Stimulated activated CD4-positive, alpha-beta T cell treated with anti-CD3 and anti-CD28 coated beads, Interleukin-12 subunit alpha, Interleukin-12 subunit beta, amount 100 ng/mL, for 4 hours (primary cell): ENCODE results near the gene OVCH1.
"Not testable (repeated sequence)": the region's sequence is repeated elsewhere in the genome, so short reads cannot be mapped to it uniquely, and the experiment has no call there.

Source experiments
- DNase-seq: peaks from one replicate; pipeline ENCODE4 v3.0.0-alpha.2; 2020

OVCH1 gene

GRCh38 chr12:29486972-29487371, 10.5 kb downstream of the OVCH1 start:
- no peak for DNase-seq

DNA sequence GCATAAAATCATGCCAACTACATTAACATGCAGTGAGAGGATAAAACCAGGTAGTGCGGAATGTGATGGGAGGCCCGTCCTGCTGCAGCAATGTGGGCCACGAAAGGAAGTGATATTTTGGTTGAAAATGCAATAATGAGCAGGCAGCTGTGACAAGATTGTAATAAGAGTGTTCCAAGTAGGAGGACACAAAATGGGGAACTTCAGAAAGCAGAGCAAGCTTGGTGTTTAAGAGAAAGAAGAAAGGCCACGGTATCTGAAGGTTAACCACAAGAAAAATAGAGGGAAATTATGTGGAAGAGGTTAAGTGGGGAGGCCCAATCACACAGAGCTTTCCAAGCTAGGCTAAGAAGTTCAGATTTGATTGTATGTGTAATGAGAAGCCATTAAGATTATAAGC, 34.3 kb downstream of the OVCH1 start:
- no peak for DNase-seq

DNA sequence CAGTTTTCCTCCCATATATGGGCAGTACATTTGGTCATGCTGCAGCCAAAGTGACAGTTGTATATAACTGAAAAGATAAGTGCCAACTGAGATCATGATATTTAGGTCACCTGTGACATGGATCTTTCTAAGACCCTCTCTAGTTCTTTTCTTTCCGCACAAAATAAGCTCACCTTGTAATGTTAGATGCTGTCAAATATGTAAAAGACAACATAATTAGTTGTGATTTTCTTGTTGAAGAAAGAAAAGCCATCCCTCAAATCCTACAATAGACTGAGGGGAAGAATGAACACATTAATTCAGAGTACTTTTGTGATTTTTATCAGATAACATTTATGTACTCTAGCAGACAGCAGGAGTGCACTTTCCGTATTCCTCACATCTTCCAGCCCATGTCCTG, 37.4 kb downstream of the OVCH1 start:
- DNase-seq = no peak

DNA sequence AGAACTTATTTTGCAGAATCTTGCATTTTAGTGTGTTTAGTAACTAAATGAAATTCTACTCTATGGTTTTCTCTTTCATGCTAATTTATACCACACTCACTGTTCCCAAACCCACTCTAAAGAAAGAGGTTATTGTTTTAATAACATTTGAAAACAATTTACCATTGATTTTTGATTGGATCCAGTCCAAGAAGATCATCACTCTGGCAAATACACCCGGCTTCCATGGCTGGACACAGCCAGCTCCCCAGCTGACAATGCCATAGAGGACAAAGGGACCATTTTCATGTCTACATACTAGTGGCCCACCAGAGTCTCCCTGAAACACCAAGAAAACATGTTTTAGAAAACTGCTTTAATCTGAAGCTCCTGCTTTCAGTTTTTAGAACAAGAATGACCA, 42.4 kb downstream of the OVCH1 start:
- DNase-seq = no peak

GRCh38 chr12:29451888-29452287, 45.6 kb downstream of the OVCH1 start:
- DNase-seq = no peak

DNA sequence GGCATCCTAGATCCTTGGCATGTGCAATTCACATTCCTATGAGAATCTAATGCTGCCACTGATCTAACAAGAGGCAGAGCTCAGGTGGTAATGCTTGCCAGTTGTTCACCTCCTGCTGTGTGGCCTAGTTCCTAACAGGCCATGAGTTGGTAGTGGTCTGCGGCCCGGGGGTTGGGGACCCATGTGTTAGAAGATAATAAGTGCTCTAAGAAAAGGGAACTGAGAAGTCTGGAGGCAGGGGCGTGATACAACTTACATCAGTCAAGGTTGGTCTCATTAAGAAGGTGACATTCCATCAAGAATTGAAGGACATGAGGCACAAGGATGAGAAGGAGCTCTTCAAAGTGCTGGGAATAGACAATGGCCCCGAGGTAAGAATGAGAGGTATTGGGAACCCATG, 49.3 kb downstream of the OVCH1 start:
- no peak for DNase-seq

DNA sequence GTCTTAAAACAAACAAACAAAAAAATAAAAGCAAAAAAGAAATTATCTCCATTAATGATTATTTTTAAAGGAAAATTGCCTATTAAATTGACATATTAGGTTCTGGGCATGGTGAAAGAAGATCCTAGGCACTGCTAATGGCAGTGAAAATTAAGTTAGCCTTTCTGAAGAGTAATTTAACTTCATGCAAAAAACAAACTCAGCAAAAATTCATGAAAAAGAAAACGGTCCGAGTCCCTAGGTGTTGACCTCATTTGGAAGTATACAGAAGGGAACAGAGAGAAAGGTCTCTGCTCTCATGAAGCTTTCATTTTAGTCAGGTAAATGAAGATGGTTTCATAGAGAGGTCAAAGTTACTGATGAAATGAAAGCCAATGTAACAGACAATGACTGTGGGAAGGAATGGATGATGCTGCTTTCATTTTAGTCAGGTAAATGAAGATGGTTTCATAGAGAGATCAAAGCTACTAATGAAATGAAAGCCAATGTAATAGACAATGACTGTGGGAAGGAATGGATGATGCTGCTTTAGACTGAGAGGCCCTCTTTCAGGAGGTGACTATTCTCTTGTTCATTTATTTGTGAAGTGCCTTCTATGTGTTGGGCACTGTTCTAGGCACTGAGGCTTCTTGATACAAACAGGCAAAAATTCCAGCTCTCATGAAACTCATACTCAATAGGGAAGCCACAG, 50.1 kb downstream of the OVCH1 start:
- DNase-seq = no peak

DNA sequence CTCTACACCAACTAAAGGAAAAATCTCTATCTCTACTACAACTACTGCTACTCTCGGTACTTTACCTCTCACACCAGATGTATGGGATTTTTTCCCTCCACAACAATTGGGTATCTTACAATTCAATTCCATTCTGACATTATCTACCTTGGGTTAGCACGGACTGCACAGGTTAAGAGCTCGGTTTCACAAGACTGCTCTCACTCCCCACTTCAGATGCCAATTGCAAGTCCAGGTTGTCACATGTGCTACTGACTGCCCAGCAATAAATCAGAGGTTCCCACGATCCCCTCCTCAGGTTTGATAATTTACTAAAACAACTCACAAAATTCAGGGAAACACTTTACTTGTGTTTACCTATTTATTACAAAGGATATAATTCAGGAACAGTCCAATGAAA, 58.0 kb downstream of the OVCH1 start:
- DNase-seq = no peak

DNA sequence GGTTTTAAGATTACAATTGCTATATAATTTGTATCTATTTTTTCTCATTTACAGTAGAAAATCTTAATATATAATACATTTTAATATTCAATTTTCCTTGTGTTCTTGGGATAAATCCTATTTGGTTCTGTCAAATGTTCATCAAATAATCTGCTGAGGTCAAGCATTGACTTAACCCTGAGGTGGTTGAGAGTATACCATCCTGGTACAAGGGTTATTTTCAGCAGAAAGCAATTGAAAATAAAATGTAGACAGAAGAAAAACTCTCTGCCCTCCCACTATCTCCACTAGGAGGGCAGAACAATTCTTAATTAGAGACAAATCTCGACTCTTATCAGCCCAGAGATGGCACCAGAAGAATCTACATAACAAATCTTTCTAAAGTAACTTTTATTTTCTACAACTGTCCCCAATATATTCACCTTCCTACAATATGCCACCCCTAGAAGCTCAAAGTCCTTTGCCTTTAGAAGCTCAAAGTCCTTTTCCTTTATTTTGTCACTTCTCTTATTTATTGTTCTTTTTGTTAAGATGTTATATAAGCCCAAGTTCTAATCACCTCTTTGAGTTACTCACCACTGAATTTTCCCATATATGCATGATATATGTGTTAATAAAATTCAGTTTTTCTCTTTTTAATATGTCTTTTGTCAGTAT, 58.6 kb downstream of the OVCH1 start:
- no peak for DNase-seq

DNA sequence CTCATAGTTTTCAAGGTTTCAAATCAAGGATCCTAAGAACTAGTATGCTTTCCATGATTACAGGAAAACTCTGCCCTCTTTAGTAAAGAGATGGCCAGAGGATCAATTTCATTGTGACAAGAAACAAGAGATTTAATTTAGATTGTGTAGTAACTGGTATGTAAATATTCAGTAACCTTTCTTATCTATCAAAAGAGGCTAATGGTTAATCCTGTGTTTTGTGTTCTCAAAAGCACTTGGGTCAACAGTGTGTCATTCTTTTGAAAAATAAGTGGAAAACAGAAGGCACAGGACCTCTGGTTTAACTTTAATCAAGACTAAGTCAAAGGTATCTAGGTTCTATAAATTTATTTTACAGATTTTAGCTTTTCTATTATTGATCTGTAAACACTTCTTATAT, 59.9 kb downstream of the OVCH1 start:
- no peak for DNase-seq

DNA sequence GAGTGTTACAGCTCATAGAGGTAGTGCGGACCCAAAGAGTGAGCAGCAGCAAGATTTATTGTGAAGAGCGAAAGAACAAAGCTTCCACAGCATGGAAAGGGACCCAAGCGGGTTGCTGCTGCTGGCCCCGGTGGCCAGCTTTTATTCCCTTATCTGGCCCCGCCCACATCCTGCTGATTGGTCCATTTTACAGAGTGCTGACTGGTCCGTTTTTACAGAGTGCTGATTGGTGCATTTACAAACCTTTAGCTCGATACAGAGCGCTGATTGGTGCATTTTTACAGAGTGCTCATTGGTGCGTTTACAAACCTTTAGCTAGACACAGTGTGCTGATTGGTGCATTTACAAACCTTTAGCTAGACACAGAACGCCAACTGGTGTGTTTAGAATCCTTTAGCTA, 60.7 kb downstream of the OVCH1 start:
- DNase-seq = not testable (repeated sequence)

DNA sequence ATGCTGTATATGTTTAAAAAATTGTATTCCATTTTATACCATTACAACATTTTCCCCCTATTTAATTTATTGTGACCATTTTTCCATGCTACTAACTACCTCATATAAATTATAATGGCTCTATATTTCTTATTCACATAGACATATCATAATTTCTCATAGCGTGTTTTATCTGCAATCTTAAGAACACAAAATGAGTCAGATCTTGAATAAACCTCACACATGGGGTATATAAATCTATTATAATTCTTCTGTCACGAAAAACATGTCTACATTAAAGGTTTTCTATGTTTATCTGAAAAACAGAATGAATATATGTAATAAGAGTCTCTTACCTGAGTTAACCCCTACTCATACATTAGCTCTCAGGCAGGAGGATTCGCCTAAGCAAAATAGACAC, 66.0 kb downstream of the OVCH1 start:
- DNase-seq = no peak

DNA sequence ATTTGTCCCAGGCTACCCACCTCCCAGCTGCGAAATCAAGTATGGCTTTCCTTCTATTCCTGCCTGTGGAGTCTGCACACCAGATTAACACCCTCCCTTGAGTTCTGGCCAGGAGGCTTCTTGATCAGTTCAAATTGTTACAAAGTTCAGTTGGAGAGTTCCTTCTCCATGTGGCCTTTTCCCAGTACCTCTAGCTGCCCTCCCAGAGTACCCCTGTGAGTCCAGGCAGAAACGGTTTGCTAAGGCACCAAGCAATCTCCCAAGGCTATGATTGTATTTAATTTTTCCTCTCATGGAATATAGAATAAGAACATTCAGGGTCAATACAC, 66.8 kb downstream of the OVCH1 start:
- no peak for DNase-seq

- DNase-seq = no peak
Measured at GRCh38 chr12:29429999-29430715, 67.3 kb downstream of the OVCH1 start.

GRCh38 chr12:29428633-29429032, 68.9 kb downstream of the OVCH1 start:
- no peak for DNase-seq

DNA sequence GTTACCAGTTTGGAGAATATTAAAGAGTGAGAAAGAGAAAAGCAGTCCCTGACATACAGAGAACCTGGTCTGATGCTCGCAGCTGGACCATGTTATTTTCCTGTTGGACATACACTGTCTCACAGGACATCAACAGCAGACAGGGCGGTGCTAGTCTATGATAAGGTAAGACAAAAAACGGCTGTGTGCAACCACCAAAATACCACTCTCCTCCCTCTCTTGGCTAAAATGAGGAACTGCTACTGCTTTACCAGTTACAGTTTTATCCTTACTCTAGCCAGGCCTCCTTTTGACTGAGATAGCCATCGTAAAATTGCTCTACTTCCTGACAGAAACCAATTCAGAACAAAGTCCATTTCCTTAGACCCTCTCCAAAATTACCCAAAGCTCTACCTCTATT, 69.5 kb downstream of the OVCH1 start:
- no peak for DNase-seq

DNA sequence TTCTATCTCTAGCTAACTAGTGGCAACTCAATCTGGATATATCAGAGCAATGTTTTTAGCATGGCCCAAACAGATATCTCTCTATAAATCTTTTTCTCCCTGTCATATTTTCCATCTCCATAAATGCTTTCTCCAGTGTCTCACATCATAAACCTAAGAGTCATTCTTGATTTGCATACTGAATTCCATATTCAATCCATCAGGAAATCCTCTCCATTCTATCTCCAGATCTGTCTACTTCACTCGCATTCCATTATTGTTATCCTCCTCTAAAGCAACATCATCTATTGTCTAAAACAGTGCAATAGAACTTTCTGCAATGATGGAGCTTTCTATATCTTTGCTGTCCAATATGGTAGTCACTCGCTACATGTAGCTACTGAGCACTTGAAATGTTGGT, 71.0 kb downstream of the OVCH1 start:
- no peak for DNase-seq

DNA sequence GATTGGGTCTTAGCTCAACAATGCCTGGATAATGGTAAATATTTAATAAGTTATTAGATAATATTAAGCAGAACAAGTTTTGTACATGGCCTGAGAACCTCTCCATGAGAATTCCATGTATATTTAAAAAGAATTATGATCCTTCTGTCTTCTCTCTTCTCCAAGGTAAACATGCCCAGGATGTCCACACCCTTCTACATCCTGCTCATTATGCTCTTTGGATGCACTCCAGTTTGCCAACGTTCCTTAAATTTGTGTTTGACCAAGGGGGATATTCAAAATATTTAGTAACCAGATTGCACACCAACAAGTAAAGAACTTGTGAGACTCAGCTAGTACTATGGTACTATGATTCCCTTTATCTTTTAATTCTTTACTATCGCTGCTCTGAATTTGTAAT, 71.8 kb downstream of the OVCH1 start:
- DNase-seq = no peak

GRCh38 chr12:29416748-29417147, 80.7 kb downstream of the OVCH1 start:
- no peak for DNase-seq

GRCh38 chr12:29415111-29415510, 82.4 kb downstream of the OVCH1 start:
- no peak for DNase-seq

DNA sequence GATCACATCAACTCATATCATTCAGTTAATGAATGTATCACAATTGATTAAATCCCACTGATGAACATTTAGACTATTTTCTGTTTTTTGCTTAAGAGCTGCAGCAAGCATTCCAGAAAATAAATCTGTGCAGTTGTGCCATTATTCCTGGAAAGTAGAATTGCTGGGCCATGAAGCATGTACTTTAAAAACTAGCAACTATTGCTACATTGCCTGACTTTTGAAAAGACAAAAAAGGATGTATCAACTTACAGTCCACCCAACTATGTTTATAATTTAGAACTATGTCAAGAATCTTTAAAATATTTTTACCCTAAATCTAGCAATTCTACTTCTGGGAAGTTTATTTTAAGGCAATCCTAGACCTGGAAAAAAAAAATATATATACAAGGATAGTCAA, 83.1 kb downstream of the OVCH1 start:
- no peak for DNase-seq

DNA sequence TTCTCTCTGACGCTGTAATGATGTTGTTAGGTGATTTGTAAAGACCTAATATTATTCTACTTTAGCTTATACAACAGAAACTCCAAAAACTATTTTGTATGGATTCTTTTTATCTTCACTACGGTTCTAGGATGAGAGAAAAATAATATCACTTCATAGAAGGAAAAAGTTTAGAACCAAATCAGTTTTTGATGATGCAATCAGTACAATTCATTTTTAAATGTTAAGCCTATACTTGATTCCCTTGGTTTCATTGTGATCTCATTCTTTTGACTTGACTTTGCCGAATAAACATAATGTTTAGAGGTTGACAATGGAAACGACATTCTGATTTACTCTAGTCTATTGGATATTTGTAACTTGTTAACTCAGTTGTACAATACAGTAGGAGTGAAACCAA, 91.9 kb downstream of the OVCH1 start:
- DNase-seq = no peak

- DNase-seq = no peak
Measured at GRCh38 chr12:29403991-29404390, 93.5 kb downstream of the OVCH1 start.

DNA sequence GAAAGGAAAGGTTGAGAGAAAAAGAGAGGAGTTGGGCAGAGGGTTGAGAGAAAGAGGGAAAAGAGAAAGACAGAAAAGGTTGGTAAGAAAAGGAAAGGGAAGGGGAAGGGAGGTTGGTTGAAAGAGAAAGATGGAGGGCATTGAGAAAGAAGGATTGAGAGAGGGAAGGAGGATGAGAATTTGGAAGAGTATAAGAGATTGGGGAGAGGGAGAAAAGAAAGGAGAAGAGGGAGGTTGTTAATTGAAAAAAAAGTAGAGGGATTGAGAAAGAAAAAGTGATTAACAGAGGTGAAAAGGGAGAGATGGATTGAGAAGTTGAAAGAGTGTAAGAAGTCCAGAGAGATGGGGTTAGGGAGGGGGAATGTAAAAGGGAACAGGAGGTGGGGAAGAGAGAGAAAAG, 95.0 kb downstream of the OVCH1 start:
- DNase-seq = no peak

GRCh38 chr12:29398495-29398894, 99.0 kb downstream of the OVCH1 start:
- no peak for DNase-seq
